ENCODE measurements around the gene AGBL2.

GRCh38 chr11:47726878-47727514, 11.8 kb upstream of the AGBL2 start:
- TF ChIP-seq POLR2AphosphoS5 (IDR thresholded peaks at IDR 0.05) (no peak), CTCF (IDR thresholded peaks at IDR 0.05) (no peak)
